ENCODE data around the gene ALS2.

The ALS2 gene

GRCh38 chr2:201654616-201655384 is 125.9 kb downstream of the ALS2 start:
- no peak for DNase-seq (ENCODE audit: low spot score)
- TF ChIP-seq CTCF (IDR thresholded peaks at IDR 0.05; ENCODE audit: extremely low read depth, insufficient read depth, missing control alignments): no peak
- in situ Hi-C loops (cut with MboI; ENCODE audit: low pct_unique_long_range_greater_than_20kb, low sequenced_read_pairs, unreplicated experiment): no loop called here

GRCh38 chr2:201653221-201653620 is 127.5 kb downstream of the ALS2 start:
- no peak for DNase-seq (ENCODE audit: low spot score)
- TF ChIP-seq CTCF (IDR thresholded peaks at IDR 0.05; ENCODE audit: extremely low read depth, insufficient read depth, missing control alignments): no peak
- in situ Hi-C loops (cut with MboI; ENCODE audit: low pct_unique_long_range_greater_than_20kb, low sequenced_read_pairs, unreplicated experiment): no loop called here
